Hepatocyte (in vitro differentiated cells): Measurements from ENCODE around the gene FGD4. TPM values are rescaled to one million over a fixed set of nuclear protein-coding genes. Genes with fewer than 3 reads are reported as not detected.

Experiments used
- DNase-seq: peaks from one replicate; pipeline ENCODE4 v3.0.0-alpha.2; 2016; ENCODE audit warnings: low spot score
- H2AFZ ChIP-seq: fragments of 200-600 bp; sonication (generic); 2 replicates; pipeline ENCODE4 v1.6.0; 2016; ENCODE audit warnings: antibody characterized with exemption, mild to moderate bottlenecking
- H3K27ac ChIP-seq: fragments of 200-600 bp; sonication (generic); 2 replicates; pipeline ENCODE4 v1.5.1; 2016; ENCODE audit warnings: mild to moderate bottlenecking
- H3K27me3 ChIP-seq: fragments of 200-600 bp; sonication (generic); 2 replicates; pipeline ENCODE4 v1.6.1; 2016
- H3K36me3 ChIP-seq: fragments of 200-600 bp; sonication (generic); replicated peaks from 2 replicates; pipeline ENCODE4 v1.5.1; 2016; ENCODE audit warnings: low read depth; ENCODE audit not compliant: insufficient read depth
- H3K4me1 ChIP-seq: fragments of 200-600 bp; sonication (generic); 2 replicates; pipeline ENCODE4 v1.5.1; 2016; ENCODE audit warnings: mild to moderate bottlenecking, moderate library complexity; ENCODE audit not compliant: insufficient read depth
- H3K4me2 ChIP-seq: fragments of 200-600 bp; sonication (generic); 2 replicates; pipeline ENCODE4 v1.6.0; 2016
- H3K4me3 ChIP-seq: fragments of 200-600 bp; sonication (generic); 2 replicates; pipeline ENCODE4 v1.5.1; 2016; ENCODE audit warnings: mild to moderate bottlenecking
- H3K79me2 ChIP-seq: fragments of 200-600 bp; sonication (generic); 2 replicates; pipeline ENCODE4 v1.6.0; 2017; ENCODE audit warnings: mild to moderate bottlenecking
- H3K9me2 ChIP-seq: fragments of 200-600 bp; sonication (generic); replicated peaks from 2 replicates; pipeline ENCODE4 v1.6.0; 2017; ENCODE audit warnings: mild to moderate bottlenecking; ENCODE audit not compliant: insufficient read depth
- H3K9me3 ChIP-seq: fragments of 200-600 bp; sonication (generic); 2 replicates; pipeline ENCODE4 v1.5.1; 2016; ENCODE audit warnings: low read depth, mild to moderate bottlenecking
- H4K20me1 ChIP-seq: fragments of 200-600 bp; sonication (generic); 2 replicates; pipeline ENCODE4 v1.6.0; 2016; ENCODE audit warnings: mild to moderate bottlenecking; ENCODE audit not compliant: insufficient read depth, poor library complexity, severe bottlenecking
- EZH2 ChIP-seq: fragments of 200-600 bp; sonication (generic); IDR thresholded peaks from 2 replicates; pipeline ENCODE4 v1.6.1; 2016; ENCODE audit warnings: antibody characterized with exemption, mild to moderate bottlenecking, borderline replicate concordance
- EZH2phosphoT487 ChIP-seq: fragments of 200-600 bp; sonication (generic); IDR thresholded peaks from one replicate; pipeline ENCODE4 v1.6.1; 2018; ENCODE audit warnings: antibody characterized with exemption, mild to moderate bottlenecking, low read depth, moderate library complexity; ENCODE audit not compliant: unreplicated experiment, severe bottlenecking
- whole genome bisulfite sequencing: methylation state at CpG from one replicate; pipeline ENCODE4 v1.1.6; 2016; ENCODE audit warnings: low lambda C conversion rate; ENCODE audit errors: missing lambda C conversion rate; 5-methylcytosine and 5-hydroxymethylcytosine counted together
- polyA plus RNA-seq: library from polyadenylated mRNA; unstranded; fragments of >200 nt; fragmentation: Nextera tagmentation; extraction: Ambion mirVana; gene quantifications from 2 replicates; pipeline ENCODE4 v1.2.1, GENCODE V29; 2016
- total RNA-seq: library from RNA; depleted of rRNA; stranded (reverse); fragments of >200 nt; gene quantifications from 2 replicates; pipeline ENCODE4 v1.2.3, GENCODE V29; 2014
- TF ChIP-seq, protein P1 (sequence below): fragments of 200-600 bp; sonication (generic); IDR thresholded peaks from 2 replicates; pipeline ENCODE4 v1.5.1; 2016; ENCODE audit warnings: antibody characterized with exemption, mild to moderate bottlenecking; ENCODE audit not compliant: poor library complexity

FGD4 gene
- total and polyA plus RNA-seq, 2 experiments from 2014 or later: 15.2 to 41.5 TPM

DNA sequence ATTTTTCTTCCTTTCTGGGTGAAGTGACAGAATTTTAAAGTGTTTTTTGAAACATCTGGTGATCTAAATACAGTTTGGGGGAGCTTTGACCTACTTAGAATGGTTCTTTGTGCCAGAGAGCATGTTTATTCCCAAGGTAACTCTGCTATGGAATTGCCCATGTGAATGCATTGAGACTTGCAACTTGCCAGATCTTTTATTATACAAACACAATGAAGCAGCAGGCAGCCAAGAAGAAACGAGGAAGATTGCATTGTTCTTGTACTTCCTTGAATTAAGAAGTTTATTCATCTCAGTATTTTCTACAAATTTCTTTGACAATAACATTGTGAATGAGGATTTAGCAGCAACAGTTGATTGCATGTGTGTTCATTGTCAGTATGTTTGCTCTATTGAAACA is 55.5 kb downstream of the FGD4 start:
- WGBS: 0% methylated on average over 1 of the region's 1 CpG
- H2AFZ ChIP-seq: no peak overlapping the region
- H3K4me3 ChIP-seq: no peak overlapping the region
- no peaks in the 10 kb centered on the region for H3K9me3 ChIP-seq
- peaks cover 75% of the 10 kb centered on the region for H3K79me2 ChIP-seq
- H3K4me2 ChIP-seq: peak overlapping the region; percentile 64
- H3K36me3 ChIP-seq: no peaks in the 10 kb centered on the region
- TF ChIP-seq EZH2 (no peak), EZH2phosphoT487 (no peak)
- TF ChIP-seq, protein P1, sequence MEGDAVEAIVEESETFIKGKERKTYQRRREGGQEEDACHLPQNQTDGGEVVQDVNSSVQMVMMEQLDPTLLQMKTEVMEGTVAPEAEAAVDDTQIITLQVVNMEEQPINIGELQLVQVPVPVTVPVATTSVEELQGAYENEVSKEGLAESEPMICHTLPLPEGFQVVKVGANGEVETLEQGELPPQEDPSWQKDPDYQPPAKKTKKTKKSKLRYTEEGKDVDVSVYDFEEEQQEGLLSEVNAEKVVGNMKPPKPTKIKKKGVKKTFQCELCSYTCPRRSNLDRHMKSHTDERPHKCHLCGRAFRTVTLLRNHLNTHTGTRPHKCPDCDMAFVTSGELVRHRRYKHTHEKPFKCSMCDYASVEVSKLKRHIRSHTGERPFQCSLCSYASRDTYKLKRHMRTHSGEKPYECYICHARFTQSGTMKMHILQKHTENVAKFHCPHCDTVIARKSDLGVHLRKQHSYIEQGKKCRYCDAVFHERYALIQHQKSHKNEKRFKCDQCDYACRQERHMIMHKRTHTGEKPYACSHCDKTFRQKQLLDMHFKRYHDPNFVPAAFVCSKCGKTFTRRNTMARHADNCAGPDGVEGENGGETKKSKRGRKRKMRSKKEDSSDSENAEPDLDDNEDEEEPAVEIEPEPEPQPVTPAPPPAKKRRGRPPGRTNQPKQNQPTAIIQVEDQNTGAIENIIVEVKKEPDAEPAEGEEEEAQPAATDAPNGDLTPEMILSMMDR: no peak
- DNase-seq: no peak
- no peaks in the 10 kb centered on the region for H3K27me3 ChIP-seq
- H3K4me1 ChIP-seq: peaks cover 41% of the 10 kb centered on the region
- no peaks in the 10 kb centered on the region for H4K20me1 ChIP-seq
- no peaks in the 10 kb centered on the region for H3K9me2 ChIP-seq
- peak overlapping the region; percentile 74 for H3K27ac ChIP-seq

DNA sequence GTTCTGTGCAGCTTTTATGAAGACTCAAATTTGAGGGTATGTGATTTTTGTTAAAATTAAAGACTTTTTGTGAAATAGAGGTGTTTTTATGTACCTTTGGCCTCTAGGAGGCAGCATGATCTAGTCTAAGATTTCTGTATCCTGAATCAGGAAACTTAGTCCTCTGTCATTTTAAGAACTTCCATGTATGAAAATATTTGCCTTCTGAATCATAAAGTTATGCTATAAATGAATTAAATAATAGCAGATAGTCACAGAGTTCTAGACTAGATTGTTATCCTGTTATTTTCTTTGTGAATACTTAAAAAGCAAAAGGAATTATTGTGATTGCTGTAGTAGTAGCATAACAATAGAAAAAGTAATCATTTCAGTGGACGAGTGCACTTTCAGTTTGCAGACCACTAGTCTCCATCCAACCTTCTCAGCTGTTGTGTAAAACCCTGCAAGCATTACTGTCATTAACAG is 56.3 kb downstream of the FGD4 start:
- 39% methylated on average over 1 of the region's 1 CpG for WGBS
- Histone ChIP-seq H3K9me2 (no peaks in the 10 kb centered on the region), H3K27ac (peak overlapping the region; percentile 0), H2AFZ (no peak overlapping the region), H3K4me1 (peaks cover 41% of the 10 kb centered on the region), H3K27me3 (no peaks in the 10 kb centered on the region), H3K9me3 (no peaks in the 10 kb centered on the region), H3K79me2 (peaks cover 76% of the 10 kb centered on the region), H3K36me3 (no peaks in the 10 kb centered on the region), H3K4me2 (peak overlapping the region; percentile 55), H3K4me3 (peak overlapping the region; percentile 1), H4K20me1 (no peaks in the 10 kb centered on the region)
- DNase-seq: peak; percentile 76
- TF ChIP-seq EZH2phosphoT487: no peak
- TF ChIP-seq, protein P1: peak; percentile 78

DNA sequence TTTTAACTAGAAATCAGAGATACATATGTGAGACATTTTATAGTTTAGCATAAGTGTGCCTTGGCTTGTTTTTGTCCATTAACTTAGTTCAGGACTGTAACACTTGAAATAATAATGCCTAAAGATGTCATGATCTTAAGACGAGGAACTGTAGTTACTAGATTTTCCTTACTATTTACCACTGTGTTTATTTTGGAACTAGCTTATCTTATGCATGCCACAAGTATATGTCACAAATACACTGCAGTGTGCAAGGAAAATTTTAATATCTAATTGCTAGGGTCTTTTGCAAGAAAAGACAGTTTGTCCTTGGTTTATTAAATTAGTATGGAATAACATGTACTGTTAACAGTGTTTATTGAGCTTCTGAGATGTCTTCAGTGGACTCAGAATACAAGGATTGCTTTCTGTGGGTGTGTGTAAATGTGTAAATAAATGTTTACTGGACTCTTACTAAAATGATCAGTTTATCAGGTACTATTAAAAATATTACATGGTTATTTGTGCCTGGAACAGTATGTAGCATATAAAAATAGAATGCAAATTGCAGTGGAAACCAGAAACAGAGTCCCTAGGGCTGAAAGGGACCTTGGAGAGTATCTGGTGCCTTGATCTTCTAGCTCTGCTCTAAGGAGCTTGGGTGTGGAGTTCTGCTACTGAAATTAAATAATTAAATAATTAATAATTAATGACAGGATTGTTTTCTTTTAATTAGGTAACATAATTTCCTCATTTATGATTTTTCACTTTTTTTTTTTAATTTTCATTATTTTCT is 58.1 kb downstream of the FGD4 start:
- DNase-seq: no peak
- H3K27me3 ChIP-seq: no peaks in the 10 kb centered on the region
- no peaks in the 10 kb centered on the region for H3K36me3 ChIP-seq
- TF ChIP-seq EZH2: no peak
- TF ChIP-seq, protein P1: no peak
- TF ChIP-seq EZH2phosphoT487: no peak
- no peak overlapping the region for H3K4me3 ChIP-seq
- H3K9me2 ChIP-seq: no peaks in the 10 kb centered on the region
- H3K4me1 ChIP-seq: peaks cover 41% of the 10 kb centered on the region
- no peak overlapping the region for H3K4me2 ChIP-seq
- no peak overlapping the region for H2AFZ ChIP-seq
- WGBS: 29% methylated on average over 1 of the region's 1 CpG
- no peaks in the 10 kb centered on the region for H4K20me1 ChIP-seq
- peaks cover 70% of the 10 kb centered on the region for H3K79me2 ChIP-seq
- no peak overlapping the region for H3K27ac ChIP-seq
- no peaks in the 10 kb centered on the region for H3K9me3 ChIP-seq
